ENCODE results near the gene EMX1.

Gene EMX1

DNA sequence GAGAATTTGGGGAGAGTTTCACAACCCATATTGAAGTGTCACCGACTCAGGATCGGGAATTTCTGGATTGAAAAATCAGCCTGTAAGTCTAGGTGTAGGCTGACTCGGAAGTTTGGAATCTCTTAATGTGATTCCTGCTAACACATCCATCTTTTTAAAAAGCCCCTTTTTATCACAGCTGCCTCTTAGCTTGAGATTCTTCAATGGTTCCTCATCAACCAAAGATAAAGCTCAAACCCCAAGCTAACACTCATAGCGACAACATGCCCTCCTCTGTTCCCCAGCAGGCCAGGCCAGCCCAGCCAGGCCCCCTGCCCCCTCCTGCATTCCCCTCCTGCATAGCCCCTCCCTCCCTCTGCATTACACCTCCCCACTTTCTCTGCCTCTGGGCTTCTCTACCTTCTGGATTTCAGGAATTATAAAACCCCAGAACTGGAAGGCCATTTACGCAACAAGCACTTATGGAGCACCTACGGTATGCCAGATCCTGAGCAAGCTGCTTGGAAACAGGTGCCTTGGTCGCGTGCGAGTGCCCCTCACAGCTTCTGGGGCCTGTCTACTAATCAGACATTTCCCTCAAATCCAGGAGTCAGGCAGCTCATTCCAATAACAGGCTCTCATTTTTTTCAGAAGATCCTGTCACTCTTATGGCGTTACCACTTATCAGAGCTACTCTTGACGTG is 63.4 kb downstream of the EMX1 start:
- DNase-seq (ENCODE audit: low spot score), result no peak

DNA sequence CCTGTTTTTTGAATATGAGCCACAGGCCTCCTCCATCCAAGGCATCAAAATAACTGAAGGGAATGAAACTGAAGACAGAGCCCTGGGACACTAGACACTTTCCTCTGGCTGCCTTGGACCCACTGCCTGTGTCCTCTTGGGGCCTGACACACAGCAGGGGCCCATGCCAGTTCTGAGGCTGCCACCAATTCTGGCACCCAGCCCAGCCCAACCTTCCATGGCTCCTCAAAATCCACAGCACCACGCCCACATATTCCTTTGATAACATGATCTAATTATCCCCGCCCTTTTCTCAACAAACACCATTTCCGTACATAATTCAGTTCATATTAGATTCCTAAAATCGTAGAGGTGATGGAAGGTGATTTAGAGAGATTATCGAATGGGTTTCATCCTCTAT is 64.2 kb downstream of the EMX1 start:
- DNase-seq (ENCODE audit: low spot score), result peak; percentile 29

DNA sequence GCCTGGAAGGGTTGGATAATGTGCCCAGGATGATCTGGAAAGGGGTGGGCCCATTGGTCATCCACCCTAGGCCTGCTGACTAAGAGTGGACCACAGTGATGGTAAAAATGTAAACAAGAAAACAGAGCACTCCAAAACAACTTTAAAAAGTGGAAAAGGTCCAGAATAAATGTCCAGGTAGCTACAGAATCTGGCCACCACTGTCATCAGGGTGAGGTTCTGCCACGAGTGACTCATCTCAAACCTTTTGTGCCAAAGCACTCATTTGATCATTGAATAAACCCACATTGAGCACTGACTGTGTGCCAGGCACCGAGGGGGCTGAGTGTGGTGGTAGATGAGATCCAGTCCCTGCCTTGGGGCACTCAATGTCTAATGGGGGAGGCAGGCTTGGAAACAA is 64.9 kb downstream of the EMX1 start:
- DNase-seq (ENCODE audit: low spot score), result no peak

DNA sequence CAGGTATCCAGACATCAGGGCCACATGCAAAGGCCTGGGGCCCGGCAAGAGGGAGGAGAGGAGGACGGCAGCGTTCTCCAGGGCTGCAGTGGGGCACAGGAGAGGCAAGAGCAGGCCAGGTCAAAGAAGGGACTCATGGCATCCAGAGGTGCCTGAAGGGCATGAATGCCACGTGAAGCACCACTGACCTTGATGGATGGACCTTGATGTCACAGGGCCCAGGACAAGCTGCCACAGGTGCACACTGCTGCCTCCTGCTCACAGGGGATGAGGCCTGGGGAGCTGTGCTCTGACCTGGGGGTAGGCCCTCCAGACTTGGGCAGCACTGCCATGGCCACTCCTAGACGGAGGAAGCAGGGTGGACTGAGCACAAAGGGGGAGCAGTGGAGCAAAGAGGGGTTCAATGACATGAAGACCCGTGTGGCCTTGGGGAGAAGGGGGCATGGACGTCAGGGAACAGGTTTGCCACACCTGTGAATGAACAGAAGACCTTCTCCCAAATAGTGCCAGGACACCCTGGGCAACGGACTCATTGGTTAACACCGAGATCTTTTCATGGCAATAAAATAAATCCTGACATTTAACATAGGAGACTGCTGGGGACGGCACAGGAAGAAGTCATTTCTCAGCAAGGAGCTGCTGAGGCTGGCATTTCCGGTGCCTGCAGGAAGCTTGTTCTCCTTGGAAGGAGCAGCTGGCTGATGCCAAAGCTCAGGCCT is 65.6 kb downstream of the EMX1 start:
- DNase-seq (ENCODE audit: low spot score), result no peak

DNA sequence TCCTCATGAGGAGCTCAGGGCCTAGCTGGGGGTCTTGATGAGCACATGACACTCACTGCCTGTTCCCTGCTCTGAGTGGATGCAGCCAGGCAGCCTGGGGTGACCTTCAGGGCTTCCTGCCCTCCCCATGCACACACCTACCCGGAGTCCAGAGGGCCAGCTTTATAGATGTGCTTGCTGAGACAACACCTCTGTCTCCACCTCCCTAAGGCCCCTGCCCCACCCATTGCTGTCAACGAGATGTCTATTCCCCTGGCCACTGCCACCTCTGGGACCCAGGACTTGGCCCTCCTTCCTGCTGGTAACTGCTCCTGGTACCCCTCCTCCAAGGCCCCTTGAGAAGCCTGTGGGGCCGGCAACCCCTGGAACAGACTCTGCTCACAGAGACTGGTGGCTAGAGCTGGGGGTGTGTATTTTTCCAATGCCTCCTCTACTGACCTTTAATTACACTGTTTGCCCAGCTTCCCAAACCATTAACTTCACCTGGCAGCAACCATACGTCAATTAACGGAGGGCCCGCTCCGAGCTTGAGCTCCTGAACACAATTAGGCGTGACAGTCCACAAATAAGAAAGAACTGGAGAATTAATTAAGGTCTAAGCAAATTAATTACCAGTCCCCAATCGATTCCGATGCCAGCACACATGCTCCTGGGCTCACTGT is 66.3 kb downstream of the EMX1 start:
- DNase-seq (ENCODE audit: low spot score), result no peak

DNA sequence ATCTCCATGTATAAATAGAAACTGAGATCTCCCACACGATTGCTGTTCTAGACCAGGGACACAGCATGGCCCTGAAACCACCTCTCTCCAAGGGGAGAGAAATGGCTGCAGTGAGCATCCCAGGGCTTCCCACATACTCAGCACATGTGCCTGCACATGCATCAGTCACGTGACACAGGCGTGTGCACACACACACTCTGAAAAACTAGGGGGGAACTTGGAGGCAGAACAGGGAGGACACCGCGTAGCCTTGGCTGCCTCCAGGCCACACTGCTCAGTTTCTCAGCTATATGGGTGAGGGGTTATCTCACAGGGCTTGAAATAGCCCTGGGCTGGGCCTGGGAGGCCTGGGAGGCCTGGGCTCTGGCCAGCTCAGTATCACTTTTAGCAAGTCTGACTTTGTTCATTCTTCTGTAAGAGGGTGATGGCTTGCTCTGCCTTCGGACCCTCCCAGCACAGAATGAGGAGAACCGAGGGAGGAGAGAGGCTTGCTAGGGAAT is 66.9 kb downstream of the EMX1 start:
- no peak for DNase-seq (ENCODE audit: low spot score)
